HG03342 (cell line): ENCODE data around the gene MYO1B.

Experiments
- ATAC-seq: cut with Tn5 transposase; IDR thresholded peaks from one replicate; pipeline ENCODE4 v1.9.1; 2021; ENCODE audit warnings: mild to moderate bottlenecking, moderate library complexity; ENCODE audit not compliant: unreplicated experiment

The MYO1B gene

DNA sequence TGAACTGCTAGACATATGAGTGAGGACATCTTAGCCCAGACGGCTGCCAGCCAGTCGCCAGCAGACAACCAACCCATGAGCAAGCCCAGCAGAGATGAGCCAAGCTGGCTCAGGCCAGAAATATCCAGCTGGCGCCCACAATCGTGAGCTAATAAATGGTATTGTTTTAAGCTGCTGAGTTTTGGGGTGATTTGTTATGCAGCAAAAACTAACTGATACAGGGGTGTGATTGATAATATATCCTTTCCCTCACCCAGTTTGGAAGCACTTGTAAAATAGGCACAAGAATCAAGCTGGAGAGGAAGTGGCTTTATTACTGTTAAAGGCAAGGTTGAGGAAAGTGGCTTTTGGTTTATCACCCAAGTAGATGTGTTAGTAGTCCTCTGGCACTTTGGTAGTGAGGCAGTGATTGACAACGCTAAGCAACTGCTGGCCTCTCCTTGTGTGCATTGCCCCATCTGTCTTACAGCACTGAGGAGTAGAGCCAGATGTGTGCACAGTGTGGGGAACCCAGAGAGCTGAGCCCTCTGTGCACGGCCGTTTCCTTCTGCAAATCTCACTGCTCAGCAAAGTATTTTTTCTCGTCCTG is 110.1 kb downstream of the MYO1B start:
- ATAC-seq: no peak

DNA sequence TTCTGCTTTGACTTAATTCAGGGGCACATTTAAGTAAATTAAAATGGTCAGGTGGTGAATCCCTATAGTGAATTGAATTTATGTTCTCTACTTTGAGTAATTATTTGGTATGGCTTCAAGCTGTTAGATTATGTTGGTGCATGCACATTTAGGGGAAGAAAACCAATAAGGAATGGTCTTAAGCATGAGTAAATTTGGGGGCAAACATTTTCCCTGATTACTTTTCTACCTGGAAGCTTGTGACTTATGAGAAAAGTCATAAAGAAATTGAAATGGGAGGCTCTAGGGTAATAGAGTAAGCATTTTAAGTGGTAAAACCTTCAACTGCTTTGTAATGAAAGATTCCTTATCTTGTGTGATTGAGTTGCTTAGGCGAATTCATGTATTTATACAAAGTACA is 112.5 kb downstream of the MYO1B start:
- no peak for ATAC-seq

DNA sequence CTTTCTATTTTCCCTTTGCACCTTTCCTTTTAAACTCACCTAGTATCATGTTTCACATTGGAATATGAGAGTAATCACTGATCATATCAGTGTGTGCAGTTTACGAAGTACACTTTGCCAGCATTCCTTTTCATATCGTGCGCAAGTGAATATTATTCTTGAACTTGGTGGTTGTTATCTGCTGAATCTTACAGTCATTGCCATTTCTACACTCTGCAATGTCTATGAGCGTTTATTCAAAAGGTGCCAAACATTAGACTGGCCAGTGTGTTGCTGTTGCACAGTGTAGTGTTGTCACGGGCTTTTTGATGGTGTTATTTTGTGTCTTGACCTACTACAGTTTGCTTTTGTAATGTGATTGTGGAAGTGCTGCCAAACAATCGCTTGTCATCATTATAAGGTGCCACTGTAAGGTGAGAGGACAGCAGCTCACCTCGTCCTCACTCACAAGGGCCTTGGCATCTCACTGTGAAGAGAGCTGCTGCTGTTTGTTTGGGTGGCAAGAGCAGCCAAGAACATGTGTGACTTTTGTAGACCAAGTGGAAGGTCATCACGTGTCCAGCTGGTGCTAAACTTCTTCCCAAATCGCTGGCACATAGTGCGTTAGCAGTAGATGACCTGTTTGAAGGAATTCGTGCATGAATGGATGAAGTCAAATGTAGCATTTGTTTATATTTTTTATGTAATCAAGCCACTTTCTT is 113.3 kb downstream of the MYO1B start:
- no peak for ATAC-seq

DNA sequence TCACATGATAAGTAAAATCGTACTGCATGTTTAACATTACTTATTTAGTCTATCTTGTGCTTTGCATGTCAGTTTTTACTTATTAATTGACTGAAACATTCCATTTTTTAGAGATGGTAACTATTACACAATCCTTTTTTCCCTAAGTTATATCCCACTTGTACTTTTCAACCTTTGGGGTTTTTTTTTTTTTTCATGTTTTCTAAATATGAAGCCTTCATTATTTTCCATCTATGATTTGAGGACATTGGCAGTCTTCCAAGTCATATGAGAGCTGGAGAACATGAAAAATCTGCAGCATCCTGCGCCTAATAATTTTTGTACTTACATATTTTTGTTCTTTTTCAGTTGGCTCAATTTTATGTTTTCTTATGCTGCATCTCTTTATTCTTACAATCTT is 113.9 kb downstream of the MYO1B start:
- ATAC-seq: no peak

DNA sequence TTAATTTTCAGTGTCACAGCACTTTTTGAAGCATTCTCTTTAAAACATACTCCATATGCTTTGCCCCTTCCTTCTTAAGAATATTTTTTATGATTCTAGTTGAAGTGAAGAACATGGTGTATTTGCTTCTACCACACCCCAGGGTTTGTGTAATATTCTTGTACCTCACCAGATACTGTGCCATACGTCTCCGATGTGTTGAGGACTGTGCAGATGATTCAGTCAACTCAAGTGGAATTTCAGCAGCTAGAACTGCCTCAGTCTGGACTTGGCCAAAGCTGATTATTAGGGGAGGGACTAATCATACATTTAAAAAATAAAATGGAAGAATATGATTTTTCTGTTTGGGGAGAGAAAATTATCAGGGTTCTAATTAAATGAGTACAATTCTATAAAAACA is 115.7 kb downstream of the MYO1B start:
- no peak for ATAC-seq

DNA sequence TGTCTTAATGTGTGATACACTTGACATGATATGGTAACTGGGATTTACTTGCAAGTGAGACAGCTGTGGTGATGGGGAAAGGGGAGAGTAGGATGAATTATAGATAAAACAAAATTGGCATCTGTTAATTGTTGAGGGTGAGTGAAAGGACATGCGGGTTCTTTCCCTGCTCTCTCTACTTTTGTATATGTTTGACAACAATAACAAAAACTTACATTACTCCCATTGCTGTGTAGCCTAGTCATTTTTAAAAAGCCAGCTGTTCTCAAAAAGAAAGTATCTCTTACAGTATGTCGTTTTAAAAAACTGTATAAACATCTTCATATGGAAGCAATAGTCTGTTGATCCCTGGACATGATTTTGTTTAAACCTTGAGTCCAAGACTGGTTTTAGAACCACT is 117.6 kb downstream of the MYO1B start:
- no peak for ATAC-seq

DNA sequence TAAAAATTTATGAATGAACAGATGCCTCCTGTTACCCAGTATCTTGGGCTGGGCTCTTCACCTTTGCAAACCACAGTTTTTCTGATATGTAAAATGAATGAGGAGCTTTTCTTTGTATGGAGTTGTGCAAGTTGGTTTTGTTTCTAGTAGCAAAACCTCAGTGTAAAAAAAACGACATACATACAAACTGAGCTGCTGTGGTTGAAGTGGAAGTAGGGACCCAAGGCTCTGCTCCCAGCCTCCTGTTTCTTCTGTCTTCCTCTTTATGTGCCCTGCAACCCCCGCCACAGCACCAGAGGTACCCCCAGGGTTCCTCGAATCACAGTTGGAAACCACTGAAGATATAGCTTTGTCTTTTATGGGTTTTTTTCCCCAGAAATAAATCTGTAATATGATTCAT is 118.1 kb downstream of the MYO1B start:
- ATAC-seq: no peak

DNA sequence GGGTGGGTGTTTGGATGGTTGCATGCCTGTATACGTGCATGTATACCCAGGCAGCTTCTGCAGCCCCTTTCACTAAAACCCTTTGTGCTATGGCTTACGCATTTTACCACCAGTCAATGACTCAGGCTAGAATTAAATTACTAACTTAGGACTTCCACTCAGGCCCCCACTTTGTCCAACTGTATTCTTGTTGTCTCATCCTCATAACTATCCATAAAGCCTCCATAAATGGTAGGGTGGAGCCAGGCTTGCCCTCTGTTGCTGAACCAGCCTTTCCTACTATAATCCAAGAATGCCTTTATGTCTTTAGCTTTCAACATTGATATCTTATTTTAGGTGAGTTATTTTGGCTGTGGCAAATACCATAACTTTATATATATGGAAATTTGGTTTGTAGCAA is 119.9 kb downstream of the MYO1B start:
- no peak for ATAC-seq

DNA sequence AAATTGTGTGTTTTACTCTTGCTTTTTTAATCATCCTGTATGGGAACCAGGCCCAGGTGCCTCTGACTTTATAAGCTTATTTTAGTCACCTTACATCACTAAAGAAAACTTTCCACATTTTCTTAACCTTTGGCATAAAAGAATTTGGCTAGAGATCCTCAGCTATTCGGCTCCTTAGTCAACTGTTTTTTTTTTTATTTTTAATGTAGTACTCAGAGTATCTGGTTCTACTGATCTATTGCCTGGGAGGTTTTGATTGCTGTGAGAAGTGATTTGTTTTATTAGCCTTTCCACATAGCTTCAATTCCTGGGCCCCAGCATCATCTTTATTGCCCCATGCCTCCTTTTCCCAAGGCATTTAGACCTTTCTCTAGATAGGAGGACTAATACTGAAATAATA is 121.0 kb downstream of the MYO1B start:
- ATAC-seq: no peak

DNA sequence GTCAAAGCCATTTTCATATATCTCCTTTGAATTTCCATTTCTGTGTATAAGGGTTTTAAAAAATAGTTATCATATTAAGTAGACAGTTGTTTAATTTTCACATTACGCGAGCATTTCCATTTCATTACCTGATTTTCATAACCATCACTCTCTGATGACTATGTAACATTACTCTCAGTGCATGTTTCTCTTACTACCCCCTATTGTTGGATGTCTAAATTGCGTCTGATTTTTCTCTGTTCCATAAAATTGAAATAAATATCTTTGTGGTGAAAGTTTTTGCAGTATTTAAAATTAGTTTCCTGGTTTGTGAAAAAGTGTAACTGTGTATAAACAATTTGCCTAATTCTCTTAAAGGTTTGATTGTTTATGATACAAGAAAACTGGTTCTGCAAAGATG is 123.8 kb downstream of the MYO1B start:
- ATAC-seq: no peak

DNA sequence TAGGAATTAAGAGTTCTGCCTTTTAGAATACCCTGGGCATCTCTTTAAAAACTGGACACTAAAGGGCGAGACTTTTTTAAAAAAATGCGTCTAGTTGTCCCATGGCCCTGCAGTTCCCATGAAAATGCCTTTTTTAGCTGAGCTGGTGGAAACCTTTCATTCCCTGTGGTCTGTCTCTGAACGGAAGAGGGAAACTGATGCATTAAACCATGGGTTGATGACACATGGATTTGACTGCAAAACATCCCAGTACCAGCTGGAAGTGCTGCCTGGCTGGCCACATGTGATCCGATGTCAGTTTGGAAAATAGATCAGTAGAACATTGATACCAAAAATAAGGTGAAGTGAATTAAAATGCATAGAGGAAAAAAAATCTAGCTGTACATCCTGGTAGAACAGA is 129.2 kb downstream of the MYO1B start:
- ATAC-seq: no peak

DNA sequence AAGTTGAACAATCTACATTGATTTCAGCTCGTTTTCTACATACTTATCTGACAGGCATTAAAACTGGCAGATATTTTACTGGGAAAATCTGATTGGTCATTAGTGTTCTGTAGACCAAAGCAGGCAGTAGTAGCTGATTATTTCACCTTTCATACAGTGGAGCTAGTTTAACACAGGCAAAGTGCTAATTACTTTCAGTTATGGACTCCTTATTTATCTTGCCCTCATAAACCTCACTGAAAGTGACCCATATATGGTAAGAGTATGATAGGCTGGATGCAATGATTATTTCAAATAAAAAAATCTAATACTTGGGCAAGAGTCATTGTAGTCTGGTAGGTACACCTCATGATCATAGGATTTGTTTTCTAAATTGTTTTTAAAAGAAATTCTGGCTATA is 129.7 kb downstream of the MYO1B start:
- ATAC-seq: no peak

DNA sequence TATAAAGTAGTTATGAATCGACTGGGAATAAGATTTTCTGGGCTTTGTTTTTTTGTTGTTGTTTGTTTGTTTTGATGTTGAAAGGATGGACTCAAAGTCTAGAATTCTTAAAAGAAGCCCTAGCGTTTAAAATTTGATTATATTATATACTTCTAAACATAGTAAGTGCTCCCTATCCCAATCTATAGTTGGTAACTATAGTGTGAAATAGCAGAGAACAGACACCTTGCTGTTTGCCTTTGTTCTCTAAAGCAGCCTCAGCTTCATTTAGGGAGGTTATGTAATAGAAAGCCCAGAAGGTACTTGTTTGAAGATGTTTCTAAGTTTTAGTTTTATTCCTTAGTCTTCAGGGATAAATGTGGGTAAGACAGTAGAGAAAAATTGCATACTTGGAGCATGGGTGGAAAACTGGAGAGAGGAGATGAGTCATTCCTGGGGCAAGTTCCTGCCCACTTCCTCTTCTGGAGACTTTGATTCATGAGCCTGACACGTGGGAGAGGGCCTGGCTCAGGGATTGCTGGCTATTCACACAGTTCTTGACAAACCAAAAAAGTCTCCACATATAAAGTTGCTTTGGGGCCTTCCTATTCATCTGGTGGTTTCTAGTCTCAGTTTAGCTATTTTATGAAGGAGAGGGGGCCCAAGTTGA is 131.9 kb downstream of the MYO1B start:
- peak; percentile 90 for ATAC-seq

DNA sequence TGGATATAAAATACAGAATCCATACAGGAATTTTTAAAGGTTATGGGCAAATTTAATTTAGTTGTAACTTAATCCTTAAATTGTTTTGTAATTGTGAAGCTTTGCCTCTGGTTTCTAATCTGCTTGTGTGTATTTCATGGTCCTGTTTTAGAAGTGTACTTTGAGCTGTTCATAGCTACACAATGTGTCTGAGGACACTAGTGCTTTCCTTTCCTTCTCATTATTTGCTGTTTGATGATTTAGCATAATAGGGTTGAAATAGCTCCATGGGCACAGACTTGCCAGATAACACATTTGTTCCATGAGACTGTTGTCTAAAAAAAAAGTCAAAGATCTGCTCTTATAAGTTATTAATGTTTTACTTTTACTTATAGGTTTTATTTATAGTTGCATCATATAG is 134.2 kb downstream of the MYO1B start:
- no peak for ATAC-seq

DNA sequence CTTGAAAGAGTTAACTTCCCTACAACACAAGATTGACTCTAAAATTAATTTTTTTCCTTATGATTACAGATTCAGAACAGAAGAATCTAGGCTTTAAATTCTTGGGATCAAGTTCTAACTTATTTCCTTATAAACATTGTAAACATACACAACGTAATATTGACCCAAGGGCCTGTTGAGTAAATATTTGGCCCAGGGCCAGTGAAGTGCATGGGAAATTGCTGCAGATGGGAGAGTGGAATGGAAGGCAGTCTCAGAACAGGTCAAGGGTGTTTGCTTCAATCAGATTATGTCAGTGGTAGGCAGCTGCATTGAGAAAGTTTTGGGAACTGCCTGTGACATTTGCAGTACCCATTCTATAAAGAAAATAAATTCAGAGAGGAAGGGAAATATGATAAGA is 137.6 kb downstream of the MYO1B start:
- ATAC-seq: no peak

DNA sequence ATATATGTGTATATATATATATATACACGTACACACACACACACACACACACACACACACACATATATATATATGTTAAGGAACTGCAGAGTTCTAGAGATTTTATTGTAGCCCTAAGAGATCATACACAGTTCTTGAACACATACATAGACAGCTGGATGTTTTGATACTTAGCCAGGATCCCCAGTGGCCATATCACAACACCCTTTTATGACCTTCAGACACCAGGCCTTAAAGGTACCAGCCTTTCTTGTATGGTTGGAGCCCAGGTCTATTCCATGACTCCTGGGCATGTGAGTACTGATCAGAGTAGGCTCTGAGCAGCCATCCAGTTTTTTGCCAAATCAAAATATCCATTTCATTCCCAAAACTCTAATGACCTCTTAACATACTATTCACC is 138.3 kb downstream of the MYO1B start:
- ATAC-seq: no peak

DNA sequence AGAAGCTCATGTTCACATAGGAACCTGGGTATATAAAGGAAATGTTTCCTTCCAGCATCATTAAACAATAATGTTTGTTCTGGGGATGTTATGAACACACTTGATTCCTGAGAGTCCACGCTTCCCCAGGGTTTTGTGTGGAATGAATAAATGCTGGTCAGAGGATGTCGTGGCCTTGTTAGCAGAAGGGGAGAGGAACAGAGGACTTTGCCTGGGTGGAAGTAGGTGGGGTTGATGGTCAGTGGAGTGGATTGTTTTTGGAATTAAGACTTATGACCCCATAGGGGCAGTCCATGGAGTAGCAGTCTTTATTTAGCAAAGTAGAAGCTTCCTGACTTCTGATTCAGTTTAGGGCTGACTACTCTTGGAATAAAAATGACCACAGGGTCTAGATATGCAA is 139.6 kb downstream of the MYO1B start:
- no peak for ATAC-seq

DNA sequence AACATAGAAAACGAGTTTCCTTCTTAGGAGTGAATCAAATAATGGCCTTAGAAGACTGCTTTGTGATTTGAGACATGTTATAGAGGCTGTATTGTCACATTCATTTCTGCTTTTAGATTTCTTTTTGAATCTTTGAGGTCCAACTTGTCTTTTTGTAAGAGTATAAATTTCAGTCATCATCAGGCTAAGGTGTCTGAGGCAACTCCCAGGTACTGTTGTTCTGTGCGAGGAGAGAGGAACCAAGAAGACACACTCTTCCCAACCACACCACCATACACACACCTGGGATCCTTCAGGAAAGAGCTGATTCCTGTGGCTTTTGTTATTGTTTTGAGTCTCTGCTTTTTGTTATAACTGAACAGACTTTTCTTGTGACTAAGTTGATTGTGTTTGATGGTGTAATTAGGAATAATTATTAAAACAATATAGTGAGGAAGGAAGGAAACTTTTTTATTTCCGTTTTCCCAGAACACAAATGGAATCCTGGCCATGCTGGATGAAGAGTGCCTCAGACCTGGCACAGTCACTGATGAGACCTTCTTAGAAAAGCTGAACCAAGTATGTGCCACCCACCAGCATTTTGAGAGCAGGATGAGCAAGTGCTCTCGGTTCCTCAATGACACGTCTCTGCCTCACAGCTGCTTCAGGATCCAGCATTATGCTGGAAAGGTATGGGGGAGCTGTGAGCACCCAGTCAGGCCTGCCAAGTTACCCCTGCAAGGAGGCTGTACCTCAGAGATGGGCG is 140.4 kb downstream of the MYO1B start:
- ATAC-seq: peak; percentile 72

DNA sequence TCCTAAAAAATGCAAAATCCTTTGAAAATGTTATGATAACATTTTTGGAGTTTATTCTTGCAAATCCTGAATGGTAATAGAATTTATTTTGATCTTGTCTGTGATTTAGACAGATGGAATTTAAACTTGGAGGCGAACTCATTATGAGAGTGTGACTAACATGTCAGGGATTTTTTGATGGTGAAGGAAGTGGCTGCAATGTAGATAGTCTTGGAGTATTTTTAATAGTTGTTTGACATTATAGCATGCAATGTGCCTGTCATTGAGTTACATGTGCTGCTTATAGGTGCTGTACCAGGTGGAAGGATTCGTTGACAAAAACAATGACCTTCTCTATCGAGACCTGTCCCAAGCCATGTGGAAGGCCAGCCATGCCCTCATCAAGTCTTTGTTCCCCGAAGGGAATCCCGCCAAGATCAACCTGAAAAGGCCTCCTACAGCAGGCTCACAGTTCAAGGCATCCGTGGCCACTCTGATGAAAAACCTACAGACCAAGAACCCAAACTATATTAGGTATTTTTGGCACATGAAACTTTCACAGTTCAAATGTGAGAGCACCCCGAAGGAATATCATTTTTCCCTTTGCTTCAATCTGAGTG is 141.8 kb downstream of the MYO1B start:
- ATAC-seq: no peak

DNA sequence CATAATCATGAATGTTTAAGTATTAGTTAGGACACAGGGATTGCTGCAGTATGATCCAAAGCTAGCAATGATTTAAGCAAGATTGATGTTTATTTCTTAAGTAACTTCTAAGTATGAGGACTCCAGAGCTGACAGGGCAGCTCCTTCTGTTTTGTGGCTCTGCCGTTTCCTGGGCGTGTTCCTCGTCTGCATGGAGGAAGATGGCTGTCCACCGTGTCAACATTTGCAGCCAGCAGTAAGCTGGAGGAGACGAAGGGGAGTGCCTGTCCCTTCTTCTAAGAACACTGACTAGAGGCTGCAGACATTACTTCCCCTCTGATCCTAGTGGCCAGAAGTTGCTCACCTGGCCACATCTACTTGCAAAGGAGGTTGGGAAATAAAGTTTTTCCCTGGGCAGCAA is 144.1 kb downstream of the MYO1B start:
- ATAC-seq: no peak

DNA sequence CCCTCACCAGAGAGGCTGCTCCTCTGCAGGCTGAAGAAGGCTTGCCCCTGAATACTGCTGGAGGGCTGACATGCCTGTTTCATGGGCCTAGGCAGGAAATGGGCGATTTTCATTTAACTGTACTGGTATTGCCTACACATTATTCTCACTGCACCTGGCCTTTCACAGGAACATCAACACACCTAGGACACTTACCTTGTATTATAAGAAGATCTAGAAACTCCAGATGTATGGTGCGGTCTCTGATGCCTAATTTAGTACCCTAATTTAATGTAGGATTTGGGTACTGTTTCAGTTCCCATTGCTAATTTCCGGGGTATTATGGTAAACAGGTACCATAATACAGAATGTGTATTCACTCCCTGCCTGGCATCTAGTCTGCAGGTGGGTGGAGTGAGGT is 146.0 kb downstream of the MYO1B start:
- no peak for ATAC-seq

DNA sequence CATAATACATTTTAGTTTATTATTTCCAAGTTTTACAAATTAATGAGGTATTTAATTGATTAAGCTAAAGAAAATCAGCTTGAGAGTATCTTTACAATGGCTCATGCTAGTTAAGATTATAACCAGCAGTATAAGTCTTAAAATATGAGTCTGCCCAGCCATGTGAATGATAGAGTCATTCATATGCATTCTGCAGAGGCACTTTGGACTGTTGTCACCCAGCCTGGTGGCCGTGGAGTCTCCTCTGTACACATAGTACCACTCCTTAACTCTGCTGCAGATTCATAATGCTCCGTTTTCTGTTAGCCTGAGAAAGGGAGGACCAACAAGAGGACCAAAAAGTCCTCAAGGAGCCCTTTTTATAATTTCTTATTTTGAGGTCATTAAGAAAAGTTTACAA is 148.8 kb downstream of the MYO1B start:
- no peak for ATAC-seq
